HL-60/S4 treated with phorbol 12-myristate 13-acetate at 8.2 ng/mL for 4 days and 3 days (cell line): ENCODE measurements around the gene DUS4L.

Experiments
- in situ Hi-C: fragments of 300-500 bp; cut with MboI; formaldehyde crosslinking; loops from 2 replicates; pipeline ENCODE4 v1.15.0; 2022; ENCODE audit warnings: low sequenced_read_pairs

DUS4L gene

DNA sequence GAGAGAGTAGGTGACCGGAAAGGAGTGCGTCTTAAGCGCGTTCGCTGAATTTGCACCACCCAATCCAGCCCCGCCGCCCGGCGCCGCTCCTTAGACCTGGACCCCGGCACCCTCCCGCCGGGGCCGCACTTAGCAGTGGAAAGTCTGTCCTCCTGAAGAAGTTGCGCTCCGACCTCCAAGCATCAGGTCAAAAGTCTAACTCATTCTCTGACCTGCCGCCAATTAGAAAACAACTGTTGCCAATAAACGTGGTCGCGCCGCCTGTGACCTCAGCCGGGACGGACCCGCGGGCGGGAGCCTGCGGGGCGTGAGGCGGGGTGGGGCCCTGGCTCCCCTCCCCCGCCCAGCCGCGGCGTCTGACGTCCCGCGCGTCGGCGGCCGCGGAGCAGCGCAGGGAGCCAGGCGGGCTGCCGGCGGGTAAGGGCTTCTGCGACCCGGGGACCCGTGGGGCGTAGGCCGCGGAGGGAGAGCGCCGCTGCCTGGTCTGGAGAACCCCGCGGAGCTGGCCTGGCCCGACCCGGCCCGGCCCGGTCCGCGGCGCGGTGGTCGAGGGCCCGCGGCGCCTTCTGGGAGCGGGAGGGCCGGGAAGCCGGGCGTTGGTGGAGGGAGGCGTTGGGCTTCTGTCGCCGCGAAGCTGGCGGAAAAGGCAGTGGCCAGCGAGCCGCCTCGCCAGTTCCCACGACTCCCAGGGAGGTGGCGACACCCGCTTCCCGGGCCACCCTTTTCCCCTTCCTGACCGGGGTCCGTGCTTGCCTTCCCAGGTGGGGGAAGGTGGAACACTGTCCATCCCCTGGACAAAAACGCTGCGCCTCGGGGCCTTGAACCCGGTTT lies 16.3 kb downstream of the DUS4L start, which contains the start of gene BCAP29:
Gene BCAP29 (plus strand): TSS at position 362 of the 831 bp plus-strand sequence. CDS start 527 bp downstream, outside the sequence.
- in situ Hi-C loops = no loop called here

DNA sequence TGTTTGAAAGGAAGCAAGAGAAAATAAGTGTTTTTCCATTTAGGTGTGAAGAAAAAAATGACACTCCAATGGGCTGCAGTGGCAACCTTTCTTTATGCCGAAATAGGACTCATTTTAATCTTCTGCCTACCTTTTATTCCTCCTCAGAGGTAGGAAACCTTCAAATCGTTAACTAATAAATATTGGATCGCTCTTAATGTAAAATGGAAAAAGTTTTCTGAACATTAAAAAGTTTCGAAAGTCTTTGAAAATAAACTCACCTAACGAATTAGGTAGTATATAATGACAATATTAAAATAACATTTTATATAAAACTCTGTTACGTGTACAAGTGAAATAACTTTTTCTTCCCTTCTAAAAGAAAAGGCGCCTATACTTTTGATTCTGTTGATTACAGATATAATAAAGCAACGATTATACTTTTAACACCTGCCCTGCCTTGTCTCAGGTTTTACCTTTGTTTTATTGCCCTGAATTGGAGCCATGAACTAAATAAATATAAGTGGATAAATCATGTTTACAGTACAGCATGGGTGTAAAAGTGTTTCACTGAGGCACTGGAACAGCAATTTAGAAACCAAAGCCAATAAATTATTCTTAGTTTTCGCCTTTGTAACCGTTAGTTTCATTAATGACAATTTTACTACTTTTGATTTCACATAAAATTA lies 17.1 kb downstream of the DUS4L start:
- in situ Hi-C loops = no loop called here

DNA sequence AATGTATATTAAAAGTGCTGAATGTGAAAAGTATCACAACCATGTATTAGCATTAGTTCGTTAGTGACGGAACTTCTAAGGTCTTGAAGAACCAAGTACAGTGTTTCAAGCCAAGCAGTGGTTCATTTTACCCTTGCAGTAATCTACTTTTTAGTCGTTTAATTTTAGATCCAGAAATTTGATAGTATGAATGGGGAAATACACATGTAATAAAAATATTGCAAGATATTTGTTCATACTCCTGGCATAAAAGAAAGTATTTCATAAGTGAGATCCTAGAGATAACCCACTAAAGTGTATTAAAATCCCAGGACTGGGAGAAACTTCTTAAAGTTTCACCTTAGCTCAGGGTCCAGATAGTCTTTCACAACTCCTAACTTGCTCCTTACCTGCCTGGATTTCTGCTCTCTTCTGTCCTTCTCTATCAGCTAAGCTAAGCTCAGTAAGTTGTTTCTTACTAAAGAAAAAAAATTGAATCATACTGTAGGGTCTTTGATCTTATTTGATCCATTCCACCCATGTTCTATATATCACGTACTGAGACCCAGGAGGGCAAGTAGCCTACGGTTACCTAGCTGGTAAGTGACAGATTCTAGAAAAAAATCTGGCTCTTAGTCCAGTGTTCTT lies 17.7 kb downstream of the DUS4L start:
- in situ Hi-C loops = no loop called here

DNA sequence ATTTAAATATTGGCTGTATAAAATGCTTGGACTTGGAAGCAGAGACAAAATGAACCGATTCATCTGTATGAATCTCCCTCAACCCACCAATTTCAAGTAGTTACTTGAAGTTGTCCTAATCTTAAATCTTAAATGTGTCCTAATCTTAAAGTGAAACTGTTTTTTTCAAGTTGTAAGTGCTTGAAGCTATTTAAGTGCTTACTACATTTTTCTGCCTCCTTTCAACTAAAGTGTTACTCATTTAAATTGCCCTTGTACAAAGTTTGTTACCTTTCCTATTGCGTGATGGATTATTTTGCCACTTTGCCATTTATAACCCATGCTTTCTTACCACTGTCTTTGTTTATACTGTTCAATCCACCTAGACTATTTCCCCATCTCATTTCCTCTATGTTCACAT lies 19.1 kb downstream of the DUS4L start:
- in situ Hi-C loops = no loop called here

DNA sequence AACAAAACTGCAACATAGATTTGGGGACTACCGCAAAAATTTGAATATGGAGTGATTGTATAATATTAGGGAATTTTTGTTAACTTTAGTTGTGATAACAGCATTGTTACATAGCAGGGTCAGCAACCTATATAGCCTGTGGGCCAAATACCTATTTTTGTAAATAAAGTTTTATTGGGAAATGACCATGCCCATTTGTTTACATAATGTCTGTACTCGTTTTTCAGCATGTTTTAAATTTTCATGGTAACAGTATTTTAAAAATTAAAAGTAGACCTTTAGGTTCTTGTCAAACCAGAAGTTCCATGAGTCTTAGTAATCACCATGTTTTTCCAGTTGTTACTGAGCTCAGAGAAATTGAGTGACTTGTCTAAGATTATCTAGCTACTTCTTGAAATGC lies 20.9 kb downstream of the DUS4L start:
- in situ Hi-C loops = no loop called here

DNA sequence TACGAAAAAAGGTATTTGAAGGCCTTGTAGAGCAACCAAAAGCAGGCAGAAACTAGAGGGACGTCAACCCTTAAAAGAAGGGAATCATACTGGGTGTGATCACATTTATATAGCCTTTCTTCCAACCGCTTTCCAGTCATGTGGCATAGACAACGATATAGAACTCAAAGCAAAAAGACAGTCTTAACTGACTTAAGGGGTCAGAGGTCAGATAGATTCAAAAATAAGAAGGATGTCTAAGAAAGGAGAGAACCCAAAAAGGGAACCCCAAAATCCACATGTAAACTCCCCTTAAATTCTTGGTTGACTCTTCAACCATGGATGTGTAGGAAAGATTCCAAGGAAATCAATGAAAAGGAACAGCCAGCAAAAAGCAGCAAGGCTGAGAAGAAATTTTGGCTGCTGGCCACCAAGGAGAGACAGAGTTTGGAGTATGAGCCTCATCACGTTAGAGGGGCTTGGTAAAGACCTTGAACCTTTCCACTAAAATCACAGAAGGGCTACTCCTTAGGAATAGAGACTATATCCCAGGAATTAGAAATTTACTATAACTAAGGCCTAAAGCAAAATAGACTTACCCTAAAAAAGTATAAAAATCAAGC lies 24.9 kb downstream of the DUS4L start:
- in situ Hi-C loops = no loop called here

DNA sequence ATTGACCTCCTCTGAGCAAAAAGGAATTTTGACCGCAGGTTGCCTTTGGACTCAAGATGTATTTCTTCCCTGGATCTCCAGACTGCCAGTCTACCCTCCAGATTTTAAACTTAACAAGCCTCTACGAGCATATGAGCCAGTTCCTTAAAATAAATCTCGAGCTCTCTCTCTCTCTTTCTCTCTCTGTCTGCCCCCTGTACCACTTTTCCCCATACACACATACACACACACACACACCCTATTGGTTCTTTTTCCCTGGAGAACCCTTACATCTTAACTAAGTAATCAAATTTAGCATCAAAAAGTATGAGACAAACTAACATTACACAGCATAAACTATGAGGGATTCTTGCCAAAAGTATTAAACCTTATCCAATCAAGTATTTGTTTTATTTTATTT lies 27.6 kb downstream of the DUS4L start:
- in situ Hi-C loops = no loop called here

DNA sequence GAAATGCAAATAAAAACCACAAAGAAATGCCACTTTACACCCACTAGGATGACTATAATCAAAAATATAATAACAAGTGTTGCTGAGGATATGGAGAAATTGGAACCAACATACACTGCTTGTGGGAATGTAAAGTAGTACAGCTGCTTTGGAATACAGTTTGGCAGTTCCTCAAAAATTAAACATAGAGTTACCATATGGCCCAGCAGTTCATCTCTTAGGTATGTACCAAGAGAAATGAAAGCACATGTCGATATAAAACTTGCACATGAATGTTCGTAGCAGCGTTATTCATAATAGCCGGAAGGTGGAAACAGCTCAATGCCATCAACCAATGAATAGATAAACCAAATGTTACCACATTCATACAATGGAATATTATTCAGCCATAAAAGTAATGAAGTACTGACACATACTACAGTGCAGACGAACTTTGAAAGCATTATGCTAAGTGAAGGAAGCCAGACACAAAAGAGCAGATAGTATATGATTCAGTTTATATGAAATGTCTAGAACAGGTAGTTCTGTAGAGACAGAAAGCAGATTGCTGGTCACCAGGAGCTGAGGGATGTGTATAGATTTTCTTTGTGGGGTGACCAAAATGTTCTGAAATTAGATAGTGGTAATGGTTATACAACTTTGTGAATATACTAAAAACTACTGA lies 28.7 kb downstream of the DUS4L start:
- in situ Hi-C loops = no loop called here

DNA sequence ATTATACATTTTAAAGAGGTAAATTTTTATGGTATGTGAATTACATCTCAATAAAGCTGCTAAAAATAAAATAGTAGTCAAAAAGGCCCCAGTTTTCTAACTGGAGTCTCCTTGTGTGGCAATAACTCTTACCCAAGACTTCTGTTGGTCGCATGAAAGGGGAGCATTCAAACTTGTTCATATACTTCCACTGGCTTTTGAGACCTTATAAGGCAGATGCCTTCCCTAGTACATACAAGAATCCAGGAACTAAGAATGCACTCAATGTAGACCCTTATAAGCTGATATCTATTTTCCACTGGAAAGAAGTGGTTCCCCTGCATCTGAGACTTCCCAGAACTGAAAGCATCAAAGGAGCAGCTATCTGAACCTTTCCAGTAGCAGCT lies 29.2 kb downstream of the DUS4L start:
- in situ Hi-C loops = no loop called here

DNA sequence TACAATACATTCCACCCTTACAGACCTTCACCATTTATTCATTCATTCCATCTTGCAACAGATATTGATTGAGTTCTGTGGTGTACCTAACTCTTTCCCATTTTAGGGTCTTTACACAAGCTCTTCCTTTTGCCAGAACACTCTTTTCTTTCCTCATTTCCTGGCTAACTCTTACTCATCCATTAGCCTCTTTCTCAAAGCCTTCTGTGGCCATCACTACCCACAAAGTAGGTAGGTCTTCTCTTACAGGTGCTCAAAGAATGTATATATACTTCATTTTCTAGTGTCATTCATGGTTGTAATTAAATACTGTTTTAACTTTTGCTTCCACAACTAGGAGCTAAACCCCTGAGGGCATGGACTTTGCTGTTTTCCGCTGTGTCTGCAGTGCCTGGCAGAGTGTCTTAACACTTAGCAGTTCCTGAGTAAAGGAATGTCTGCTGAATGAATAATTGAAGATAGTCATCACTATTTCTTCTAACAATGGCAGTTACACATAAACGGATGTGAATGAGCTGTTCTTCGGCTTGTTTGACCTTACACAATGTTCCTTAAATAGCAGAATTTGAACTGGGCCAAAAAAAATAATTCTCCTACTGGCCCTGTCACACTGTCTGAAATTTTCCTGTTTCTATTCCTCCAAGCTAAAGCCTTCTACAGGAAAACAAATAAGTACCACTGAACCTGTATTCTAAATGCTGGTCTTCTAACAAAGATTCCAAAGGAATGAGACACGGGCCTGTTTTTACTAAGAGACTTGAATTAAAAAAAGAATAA lies 31.4 kb downstream of the DUS4L start:
- in situ Hi-C loops = no loop called here

DNA sequence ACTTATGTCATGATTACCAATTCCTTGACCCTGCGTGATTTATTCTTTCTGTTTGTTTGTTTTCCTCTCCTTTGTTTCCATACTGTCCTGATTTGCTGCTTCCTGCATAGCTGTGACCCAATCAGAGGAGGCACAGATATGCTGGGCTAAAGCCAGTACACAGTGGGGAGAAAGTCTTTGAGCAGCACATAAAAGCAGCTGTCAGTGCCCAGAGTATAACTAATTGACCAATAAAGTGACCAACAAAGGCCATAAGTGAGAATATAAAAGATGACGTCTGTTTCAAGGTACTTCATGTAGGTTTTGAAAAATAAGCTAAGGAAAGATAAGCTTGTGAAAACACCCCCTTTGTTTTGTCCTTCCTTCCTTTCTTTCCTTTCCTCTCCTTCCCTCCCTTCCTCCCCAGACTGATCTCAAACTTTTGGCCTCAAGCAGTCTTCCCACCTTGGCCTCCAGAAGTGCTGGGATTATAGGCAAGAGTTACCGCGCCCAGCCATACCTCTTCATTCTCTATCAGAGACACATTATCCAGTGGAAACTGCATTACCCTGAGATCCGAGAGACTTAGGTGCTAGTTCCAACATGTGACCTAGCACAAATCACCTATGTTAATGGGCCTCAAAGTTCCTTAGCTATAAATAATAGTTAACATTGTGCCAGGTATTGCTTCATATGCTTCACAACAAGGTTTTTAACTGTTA lies 33.3 kb downstream of the DUS4L start:
- in situ Hi-C loops = no loop called here

DNA sequence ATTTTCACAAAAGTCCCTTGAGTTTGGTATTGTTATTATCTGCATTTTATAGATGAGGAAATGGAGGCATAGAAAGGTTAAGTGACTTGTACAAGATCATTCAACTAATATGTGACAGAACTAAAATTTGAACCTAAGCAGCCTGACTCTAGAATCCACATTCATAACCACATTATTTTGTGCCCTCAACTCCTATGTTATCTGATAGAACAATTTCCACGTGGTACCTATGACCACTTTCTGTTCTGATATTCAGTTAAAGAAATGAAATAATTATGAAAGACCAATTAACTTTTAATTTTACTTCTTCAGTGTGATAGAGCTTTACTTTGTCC lies 33.8 kb downstream of the DUS4L start:
- in situ Hi-C loops = no loop called here

DNA sequence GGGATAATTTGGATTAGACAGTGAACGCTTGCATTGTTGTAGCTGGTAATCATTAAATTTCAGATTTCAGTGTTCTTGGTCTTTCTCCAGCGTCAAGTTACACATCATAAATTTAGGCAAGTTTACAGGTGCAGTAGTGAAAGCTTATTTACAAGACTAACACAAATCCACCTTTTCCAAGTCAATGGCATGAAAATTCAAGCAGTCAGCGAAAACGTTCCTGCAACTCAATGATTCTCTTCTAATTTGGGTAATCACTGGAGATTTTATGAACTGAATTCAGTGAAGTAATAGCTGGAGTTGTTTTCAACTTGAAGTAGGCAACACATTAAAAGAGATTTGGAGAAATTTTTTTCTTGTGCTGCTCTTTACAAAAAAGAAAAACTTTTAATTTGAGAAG lies 34.2 kb downstream of the DUS4L start:
- in situ Hi-C loops = no loop called here

DNA sequence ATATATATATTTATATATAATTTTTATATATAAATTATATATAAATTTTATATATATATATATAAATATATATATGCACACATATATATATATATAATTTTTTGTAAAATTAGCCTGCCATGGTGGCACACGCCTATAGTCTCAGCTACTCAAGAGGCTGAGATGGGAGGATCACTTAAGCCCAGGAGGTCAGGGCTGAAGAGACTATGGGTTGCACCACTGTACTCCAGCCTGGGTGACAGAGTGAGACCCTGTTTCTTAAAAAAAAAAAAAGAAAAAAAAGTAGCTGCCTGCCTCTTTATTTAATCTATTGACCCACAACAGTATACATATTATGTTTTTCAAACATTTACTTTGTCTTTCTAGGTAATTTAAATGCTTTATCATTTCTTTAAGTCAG lies 35.5 kb downstream of the DUS4L start:
- in situ Hi-C loops = no loop called here

DNA sequence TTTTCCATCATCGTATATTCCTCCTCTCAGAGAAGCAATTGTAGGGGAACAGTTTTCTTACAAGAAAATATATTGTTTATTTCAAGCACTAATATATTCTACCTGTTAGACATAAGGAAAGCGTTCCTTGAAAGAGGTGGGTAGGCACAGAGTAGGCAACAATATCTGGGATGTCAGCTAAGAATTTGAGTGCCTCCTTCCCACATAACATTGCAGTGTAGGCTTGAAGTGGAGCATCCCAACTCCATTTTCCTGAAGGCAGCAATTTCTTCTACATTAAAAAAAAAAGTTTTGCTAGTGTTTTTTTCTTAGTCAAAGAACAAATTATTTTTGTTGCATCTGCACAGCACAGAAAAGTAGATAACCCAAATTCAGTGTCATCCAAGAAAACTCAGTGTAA lies 37.0 kb downstream of the DUS4L start:
- in situ Hi-C loops = no loop called here

DNA sequence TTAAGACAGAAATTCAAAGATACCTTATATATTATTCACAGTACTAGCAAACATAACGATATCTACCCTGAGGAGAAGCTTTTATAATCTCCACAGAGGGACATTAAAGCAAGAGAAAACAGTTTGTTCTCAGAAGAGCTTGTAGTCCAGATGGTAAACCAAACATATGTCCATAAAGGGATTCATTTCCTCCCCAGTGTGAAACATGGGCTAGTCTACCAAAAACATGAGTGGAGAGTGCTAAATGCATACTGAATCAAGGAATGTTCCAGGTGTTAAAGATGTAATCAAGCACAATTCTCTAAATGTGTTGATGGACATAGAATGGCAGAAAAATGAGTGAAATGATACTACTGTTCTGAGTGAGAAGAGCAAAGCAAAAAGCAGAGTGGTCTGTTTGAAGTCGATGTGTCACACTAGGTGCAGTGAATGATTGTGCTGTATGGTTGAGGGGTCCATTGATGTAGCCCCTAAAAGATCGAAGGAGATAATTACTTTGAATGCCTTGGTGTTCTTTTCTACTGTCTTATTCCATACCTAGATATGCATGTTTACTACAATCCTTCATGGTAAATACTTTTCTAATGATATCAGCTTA lies 41.5 kb downstream of the DUS4L start:
- in situ Hi-C loops = no loop called here

DNA sequence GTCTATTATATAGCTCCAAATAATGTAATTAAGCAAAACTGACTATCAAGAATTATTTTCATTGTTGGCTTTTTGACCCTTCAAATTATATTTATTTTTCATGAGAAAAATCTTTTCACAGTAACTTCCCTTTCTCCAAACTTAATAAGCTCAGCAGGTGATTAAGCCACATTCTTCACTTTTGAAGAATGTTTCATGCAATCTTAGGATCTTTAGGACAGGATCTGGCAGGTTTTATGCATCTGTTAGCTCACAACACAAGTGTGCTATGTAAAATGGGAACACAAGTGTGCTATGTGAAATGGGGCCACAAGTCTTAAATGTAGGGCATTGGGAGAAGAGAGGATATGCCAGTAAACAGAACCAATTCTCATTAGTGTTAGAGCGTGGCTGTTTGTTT lies 42.5 kb downstream of the DUS4L start:
- in situ Hi-C loops = no loop called here

DNA sequence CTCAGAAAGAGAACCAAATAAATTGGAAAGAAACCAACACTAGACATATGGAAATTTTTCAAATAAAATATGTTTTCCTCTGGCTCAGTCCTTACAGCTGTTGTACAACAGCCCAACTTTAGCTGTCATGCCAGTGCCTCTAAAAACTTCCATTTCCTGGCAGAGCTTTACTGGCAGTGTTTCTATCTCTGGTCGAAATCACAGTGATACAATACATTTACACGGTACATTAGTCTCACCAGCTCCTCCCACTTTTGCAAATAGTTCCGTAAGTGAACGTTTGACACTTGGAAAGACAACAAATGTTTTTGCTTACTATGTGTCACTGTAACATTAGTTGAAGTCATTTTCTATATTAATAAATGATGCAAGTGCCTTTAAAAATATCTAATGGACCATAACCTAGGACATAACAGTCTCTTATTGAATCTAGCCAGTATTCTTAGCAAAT lies 46.1 kb downstream of the DUS4L start:
- in situ Hi-C loops = no loop called here

DNA sequence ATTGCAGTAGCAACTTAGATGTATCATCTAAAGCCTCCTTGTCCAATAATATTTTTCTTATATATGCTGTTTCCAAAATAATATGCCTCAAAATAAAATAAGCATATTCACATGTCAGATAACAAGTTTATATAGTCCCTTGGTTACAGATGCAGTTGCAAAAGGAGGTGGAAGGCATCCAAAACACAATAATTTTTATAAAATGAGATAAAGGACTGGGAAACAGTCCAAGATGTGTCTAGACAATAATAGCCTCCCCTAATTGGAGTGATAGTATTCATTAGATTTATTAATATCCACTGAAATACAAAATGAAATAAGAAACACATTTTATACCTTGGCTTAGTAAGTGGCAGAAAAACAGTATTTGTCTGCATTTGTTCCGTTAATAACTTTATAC lies 46.6 kb downstream of the DUS4L start:
- in situ Hi-C loops = no loop called here
